HG02885 (cell line): ENCODE data around the gene SEMA4B.

ENCODE experiments used
- ATAC-seq: cut with Tn5 transposase; IDR thresholded peaks from one replicate; pipeline ENCODE4 v1.9.1; 2021; ENCODE audit warnings: mild to moderate bottlenecking; ENCODE audit not compliant: unreplicated experiment, poor library complexity

SEMA4B gene

GRCh38 chr15:90223441-90224165 lies 22.5 kb downstream of the SEMA4B start:
- ATAC-seq = no peak

GRCh38 chr15:90225047-90225446 lies 23.9 kb downstream of the SEMA4B start:
- no peak for ATAC-seq

GRCh38 chr15:90225504-90226234 lies 24.5 kb downstream of the SEMA4B start:
- no peak for ATAC-seq

- ATAC-seq = no peak
These were observed 26.2 kb downstream of the SEMA4B start for GRCh38 chr15:90227336-90227735.

- ATAC-seq = no peak
These were observed 27.0 kb downstream of the SEMA4B start for GRCh38 chr15:90227816-90228772.

GRCh38 chr15:90228960-90229359 lies 27.8 kb downstream of the SEMA4B start:
- no peak for ATAC-seq

GRCh38 chr15:90230071-90230494 lies 29.0 kb downstream of the SEMA4B start:
- ATAC-seq = no peak

GRCh38 chr15:90230610-90231009 lies 29.5 kb downstream of the SEMA4B start:
- ATAC-seq = no peak

GRCh38 chr15:90231028-90232017 lies 30.2 kb downstream of the SEMA4B start:
- ATAC-seq = no peak

GRCh38 chr15:90232196-90232595 lies 31.1 kb downstream of the SEMA4B start:
- ATAC-seq = no peak

GRCh38 chr15:90232941-90233386 lies 31.8 kb downstream of the SEMA4B start:
- ATAC-seq = no peak

- peak; percentile 85 for ATAC-seq
These were observed 32.4 kb downstream of the SEMA4B start, which contains the start of gene CIB1 for GRCh38 chr15:90233387-90234095. CIB1 (minus strand) TSS chr15:90233941; CDS start chr15:90233885, 56 bp downstream.

GRCh38 chr15:90234096-90234988 lies 33.2 kb downstream of the SEMA4B start, which contains the start of gene GDPGP1:
GDPGP1 (plus strand) TSS chr15:90234209; CDS start chr15:90240909, 6,700 bp downstream.
- ATAC-seq = no peak

GRCh38 chr15:90239371-90239770 lies 38.2 kb downstream of the SEMA4B start:
- ATAC-seq = no peak

GRCh38 chr15:90240856-90241255 lies 39.7 kb downstream of the SEMA4B start:
- ATAC-seq = no peak

- ATAC-seq = no peak
These were observed 40.4 kb downstream of the SEMA4B start for GRCh38 chr15:90241343-90242192.
